H9 (cell line): ENCODE results near the gene SREBF1. TPM values are rescaled to one million over a fixed set of nuclear protein-coding genes. Genes with fewer than 3 reads are reported as not detected.

Experiments
- DNase-seq: peaks from one replicate; pipeline ENCODE4 v3.0.0-alpha.2; 2017
- H2AFZ ChIP-seq: one replicate; pipeline ENCODE4 v1.6.1; 2013; ENCODE audit warnings: mild to moderate bottlenecking, low read length, control low read depth, moderate library complexity
- H2AK5ac ChIP-seq: 2 replicates; pipeline ENCODE4 v1.6.1; 2013; ENCODE audit warnings: low read length, control low read depth, mixed read lengths; ENCODE audit not compliant: insufficient read length
- H2BK120ac ChIP-seq: one replicate; pipeline ENCODE4 v1.6.1; 2013; ENCODE audit warnings: low read depth, mild to moderate bottlenecking, low read length, control low read depth, inconsistent platforms; ENCODE audit not compliant: poor library complexity, severe bottlenecking
- H2BK12ac ChIP-seq: 2 replicates; pipeline ENCODE4 v1.6.1; 2013; ENCODE audit warnings: low read length, control low read depth, mixed read lengths, low read depth; ENCODE audit not compliant: insufficient read length
- H2BK15ac ChIP-seq: 2 replicates; pipeline ENCODE4 v1.6.1; 2013; ENCODE audit warnings: low read depth, low read length, control low read depth
- H2BK20ac ChIP-seq: one replicate; pipeline ENCODE4 v1.6.1; 2013; ENCODE audit warnings: low read depth, mild to moderate bottlenecking, low read length, control low read depth, inconsistent platforms; ENCODE audit not compliant: poor library complexity, severe bottlenecking
- H2BK5ac ChIP-seq: 2 replicates; pipeline ENCODE4 v1.6.1; 2013; ENCODE audit warnings: low read length, control low read depth, mixed read lengths; ENCODE audit not compliant: insufficient read length
- H3K14ac ChIP-seq: 2 replicates; pipeline ENCODE4 v1.6.1; 2013; ENCODE audit warnings: low read length, control low read depth; ENCODE audit not compliant: insufficient read depth
- H3K18ac ChIP-seq: 2 replicates; pipeline ENCODE4 v1.6.1; 2013; ENCODE audit warnings: low read depth, mild to moderate bottlenecking, mixed read lengths, low read length, control low read depth; ENCODE audit not compliant: insufficient read length
- H3K23ac ChIP-seq: 2 replicates; pipeline ENCODE4 v1.6.1; 2013; ENCODE audit warnings: low read length, control low read depth, mixed read lengths, low read depth; ENCODE audit not compliant: insufficient read length
- H3K23me2 ChIP-seq: 2 replicates; pipeline ENCODE4 v1.6.1; 2013; ENCODE audit warnings: low read depth, mild to moderate bottlenecking, mixed read lengths, low read length, control low read depth; ENCODE audit not compliant: insufficient read length, poor library complexity, severe bottlenecking
- H3K27ac ChIP-seq: 2 replicates; pipeline ENCODE4 v1.5.1; 2013; ENCODE audit warnings: low read length, control low read depth, mixed read lengths, low read depth; ENCODE audit not compliant: insufficient read length
- H3K27me3 ChIP-seq: 2 replicates; pipeline ENCODE4 v1.6.1; 2013; ENCODE audit warnings: low read length, control low read depth, inconsistent platforms; ENCODE audit not compliant: insufficient read depth
- H3K4ac ChIP-seq: 2 replicates; pipeline ENCODE4 v1.6.1; 2013; ENCODE audit warnings: low read depth, mild to moderate bottlenecking, control low read depth, inconsistent platforms, low read length, moderate library complexity
- H3K4me1 ChIP-seq: 2 replicates; pipeline ENCODE4 v1.6.1; 2013; ENCODE audit warnings: low read length, control low read depth, inconsistent platforms; ENCODE audit not compliant: insufficient read depth
- H3K4me2 ChIP-seq: 2 replicates; pipeline ENCODE4 v1.6.1; 2013; ENCODE audit warnings: low read length, control low read depth, mixed read lengths; ENCODE audit not compliant: insufficient read length, insufficient read depth
- H3K56ac ChIP-seq: 2 replicates; pipeline ENCODE4 v1.6.1; 2013; ENCODE audit warnings: low read depth, mild to moderate bottlenecking, mixed read lengths, low read length, control low read depth; ENCODE audit not compliant: insufficient read length
- H3K79me1 ChIP-seq: 2 replicates; pipeline ENCODE4 v1.6.1; 2013; ENCODE audit warnings: low read depth, mild to moderate bottlenecking, moderate library complexity, low read length, control low read depth, inconsistent platforms; ENCODE audit not compliant: insufficient read depth, poor library complexity, severe bottlenecking
- H3K79me2 ChIP-seq: 2 replicates; pipeline ENCODE4 v1.6.1; 2013; ENCODE audit warnings: low read length, control low read depth, inconsistent platforms; ENCODE audit not compliant: insufficient read depth
- H3K9ac ChIP-seq: 2 replicates; pipeline ENCODE4 v1.6.1; 2013; ENCODE audit warnings: low read length, control low read depth, mixed read lengths; ENCODE audit not compliant: insufficient read length; ENCODE audit errors: extremely low read depth
- H3K9me3 ChIP-seq: one replicate; pipeline ENCODE4 v1.6.1; 2013; ENCODE audit warnings: low read depth, low read length, inconsistent platforms; ENCODE audit not compliant: control insufficient read depth
- H3T11ph ChIP-seq: one replicate; pipeline ENCODE4 v1.6.1; 2013; ENCODE audit warnings: mild to moderate bottlenecking, low read length, control low read depth, inconsistent platforms
- H4K20me1 ChIP-seq: one replicate; pipeline ENCODE4 v1.6.1; 2013; ENCODE audit not compliant: control insufficient read depth, insufficient read length, insufficient read depth
- H4K5ac ChIP-seq: 2 replicates; pipeline ENCODE4 v1.6.1; 2013; ENCODE audit warnings: low read depth, mild to moderate bottlenecking, mixed read lengths, low read length, control low read depth; ENCODE audit not compliant: insufficient read length
- H4K8ac ChIP-seq: replicated peaks from 2 replicates; pipeline ENCODE4 v1.6.1; 2013; ENCODE audit warnings: low read length, control low read depth, mixed read lengths, low read depth; ENCODE audit not compliant: insufficient read length
- H4K91ac ChIP-seq: 2 replicates; pipeline ENCODE4 v1.6.1; 2013; ENCODE audit warnings: low read depth, mild to moderate bottlenecking, moderate library complexity, mixed read lengths, low read length, control low read depth; ENCODE audit not compliant: insufficient read length
- H3K27ac Mint-ChIP-seq, 3 experiments: 2 replicates in 2 of 3; 3 replicates in 1 of 3; pipeline ENCODE4 v1.8.0; 2020 to 2021; ENCODE audit warnings: mixed read lengths in 3 of 3, mild to moderate bottlenecking in 1 of 3, moderate library complexity in 1 of 3
- H3K27me3 Mint-ChIP-seq: 2 replicates; pipeline ENCODE4 v1.8.0; 2021; ENCODE audit warnings: low read depth, mild to moderate bottlenecking, moderate library complexity, mixed read lengths
- H3K36me3 Mint-ChIP-seq, 3 experiments: 2 replicates in 2 of 3; 3 replicates in 1 of 3; pipeline ENCODE4 v1.8.0; 2020 to 2021; ENCODE audit warnings: low read depth in 3 of 3, mixed read lengths in 3 of 3; ENCODE audit not compliant: insufficient read depth in 1 of 3
- H3K4me1 Mint-ChIP-seq, 2 experiments: 2 replicates each; pipeline ENCODE4 v1.8.0; 2020; ENCODE audit warnings: mixed read lengths in 2 of 2
- H3K4me3 Mint-ChIP-seq, 2 experiments: 2 replicates in 1 of 2; 3 replicates in 1 of 2; pipeline ENCODE4 v1.8.0; 2020 to 2021; ENCODE audit warnings: mild to moderate bottlenecking in 2 of 2, mixed read lengths in 2 of 2, moderate library complexity in 1 of 2
- H3K9me3 Mint-ChIP-seq, 2 experiments: 2 replicates in 1 of 2; 3 replicates in 1 of 2; pipeline ENCODE4 v1.8.0; 2020; ENCODE audit warnings: mild to moderate bottlenecking in 2 of 2, mixed read lengths in 2 of 2, moderate library complexity in 1 of 2
- CTCF ChIP-seq: fragments of 200-600 bp; sonication (generic); conservative IDR thresholded peaks from 3 replicates; pipeline ENCODE4 v1.8.0; 2021; ENCODE audit warnings: antibody characterized with exemption, mild to moderate bottlenecking
- WGBS: extraction: QIAGEN DNeasy Blood & Tissue Kit; methylation state at CpG from one replicate; pipeline ENCODE4 v1.1.7; 2013; ENCODE audit warnings: missing lambda C conversion rate, low lambda C conversion rate, mixed read lengths; ENCODE audit not compliant: insufficient read length; ENCODE audit errors: extremely low coverage; 5-methylcytosine and 5-hydroxymethylcytosine counted together
- total RNA-seq: library from RNA; stranded (reverse); gene quantifications from 2 replicates; pipeline ENCODE4 v1.2.1, GENCODE V29; 2021

Gene SREBF1
- total RNA-seq, 1 experiment from 2014 or later, result 81.9 TPM

- Histone ChIP-seq H4K91ac (peak overlapping the region; percentile 6), H4K8ac (no peak overlapping the region), H3K27me3 (no peaks in the 10 kb centered on the region), H3K9me3 (no peaks in the 10 kb centered on the region), H3K56ac (no peak overlapping the region), H4K5ac (no peak overlapping the region), H3K27ac (no peak overlapping the region), H2BK20ac (no peak overlapping the region), H2AK5ac (peak overlapping the region; percentile 52), H2BK120ac (no peak overlapping the region), H3K14ac (no peak overlapping the region; the same call in 1 of the 2 replicates), H2BK5ac (no peak overlapping the region), H3K23ac (no peak overlapping the region), H3K4ac (no peak overlapping the region), H3K79me2 (no peaks in the 10 kb centered on the region), H3K9ac (no peak overlapping the region), H3K23me2 (no peaks in the 10 kb centered on the region), H2BK12ac (no peak overlapping the region), H2BK15ac (no peak overlapping the region), H3K4me1 (peaks cover 9% of the 10 kb centered on the region), H2AFZ (no peak overlapping the region), H3K4me2 (no peak overlapping the region), H3T11ph (no peak overlapping the region), H3K18ac (no peak overlapping the region), H4K20me1 (no peaks in the 10 kb centered on the region), H3K79me1 (no peaks in the 10 kb centered on the region)
- peak overlapping the region in 1 of 2 experiments; percentile 54; a peak in 1 of 5 replicates for H3K4me3 Mint-ChIP-seq
- no peak for DNase-seq
- H3K27me3 Mint-ChIP-seq, result peaks cover under 1% of the 10 kb centered on the region; the same call in 1 of the 2 replicates
- WGBS, result no CpG with 5 or more reads among the region's 8 CpGs
- H3K4me1 Mint-ChIP-seq, result peaks cover 45 to 66% of the 10 kb centered on the region in 2 experiments
- no peak for TF ChIP-seq CTCF
- H3K27ac Mint-ChIP-seq, result no peak overlapping the region
- H3K9me3 Mint-ChIP-seq, result no peaks in the 10 kb centered on the region; a peak in 1 of 5 replicates
- H3K36me3 Mint-ChIP-seq, result peaks cover 0 to under 1% (median 0%) of the 10 kb centered on the region in 3 experiments; a peak in 1 of 7 replicates
Observed at GRCh38 chr17:17846003-17846402, 9.2 kb upstream of the SREBF1 start.
